ENCODE data around the gene VANGL2.

VANGL2 gene

DNA sequence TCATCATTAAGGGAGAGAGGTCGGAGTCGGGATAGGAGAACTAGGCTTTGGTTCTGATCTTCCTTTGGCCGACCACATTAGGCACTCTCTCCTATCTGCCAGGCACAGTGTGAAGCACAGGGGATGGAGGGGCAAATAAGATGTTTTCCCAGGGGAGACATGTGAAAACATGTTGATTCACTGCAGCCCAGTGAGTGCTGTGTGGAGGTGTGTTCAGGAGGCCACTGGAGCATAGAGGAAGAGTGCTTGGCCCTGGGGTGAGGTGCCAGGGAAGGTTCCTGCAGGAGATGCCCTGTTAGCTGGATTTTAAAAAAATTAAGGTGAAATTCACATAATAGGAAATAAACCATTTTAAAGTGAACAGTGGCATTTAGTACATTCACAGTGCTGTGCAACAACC lies 3.7 kb downstream of the VANGL2 start:
- H3K4me3 ChIP-seq (ENCODE audit: low read depth, low read length) = no peak overlapping the region
- H3K36me3 ChIP-seq (replicated peaks) = no peaks in the 10 kb centered on the region
- TF ChIP-seq, protein P1, sequence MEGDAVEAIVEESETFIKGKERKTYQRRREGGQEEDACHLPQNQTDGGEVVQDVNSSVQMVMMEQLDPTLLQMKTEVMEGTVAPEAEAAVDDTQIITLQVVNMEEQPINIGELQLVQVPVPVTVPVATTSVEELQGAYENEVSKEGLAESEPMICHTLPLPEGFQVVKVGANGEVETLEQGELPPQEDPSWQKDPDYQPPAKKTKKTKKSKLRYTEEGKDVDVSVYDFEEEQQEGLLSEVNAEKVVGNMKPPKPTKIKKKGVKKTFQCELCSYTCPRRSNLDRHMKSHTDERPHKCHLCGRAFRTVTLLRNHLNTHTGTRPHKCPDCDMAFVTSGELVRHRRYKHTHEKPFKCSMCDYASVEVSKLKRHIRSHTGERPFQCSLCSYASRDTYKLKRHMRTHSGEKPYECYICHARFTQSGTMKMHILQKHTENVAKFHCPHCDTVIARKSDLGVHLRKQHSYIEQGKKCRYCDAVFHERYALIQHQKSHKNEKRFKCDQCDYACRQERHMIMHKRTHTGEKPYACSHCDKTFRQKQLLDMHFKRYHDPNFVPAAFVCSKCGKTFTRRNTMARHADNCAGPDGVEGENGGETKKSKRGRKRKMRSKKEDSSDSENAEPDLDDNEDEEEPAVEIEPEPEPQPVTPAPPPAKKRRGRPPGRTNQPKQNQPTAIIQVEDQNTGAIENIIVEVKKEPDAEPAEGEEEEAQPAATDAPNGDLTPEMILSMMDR (IDR thresholded peaks at IDR 0.05; ENCODE audit: low read depth, low read length, missing control alignments) = no peak
- in situ Hi-C loops (cut with HindIII; ENCODE audit: low pct_ligation_motif_present, low sequenced_read_pairs) = no loop called here
- DNase-seq = no peak
- H3K27me3 ChIP-seq (replicated peaks) = peaks cover 18% of the 10 kb centered on the region
- no peak overlapping the region for H3K27ac ChIP-seq

DNA sequence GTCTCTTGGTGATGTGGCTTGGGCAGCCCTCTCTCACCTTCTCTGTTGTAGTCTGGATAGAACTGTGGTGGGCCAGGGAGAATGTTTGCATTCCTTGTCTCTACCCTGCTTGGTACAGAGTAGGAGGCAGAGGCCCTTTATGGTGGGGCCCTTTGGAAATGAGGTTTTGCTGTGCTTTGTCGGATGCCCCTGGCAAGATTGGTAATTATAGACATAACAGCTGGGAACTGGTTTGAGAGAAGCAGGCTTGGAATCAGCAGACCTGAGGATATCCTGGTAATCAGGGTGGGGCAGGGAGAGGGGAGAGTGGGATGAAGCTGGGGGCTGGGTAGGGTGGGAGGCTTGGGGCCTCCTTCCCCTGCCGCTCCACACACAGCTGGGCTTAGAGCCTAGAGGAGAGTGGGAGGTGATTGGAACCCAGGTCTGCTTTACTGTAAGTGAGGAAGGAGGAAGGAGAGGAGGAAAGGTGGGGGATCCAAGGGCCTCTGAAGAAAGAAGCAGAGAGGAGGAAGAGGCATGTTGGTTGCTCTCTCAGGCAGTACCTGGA lies 5.0 kb downstream of the VANGL2 start:
- no peak overlapping the region for H3K27ac ChIP-seq
- peaks cover 16% of the 10 kb centered on the region for H3K27me3 ChIP-seq (replicated peaks)

DNA sequence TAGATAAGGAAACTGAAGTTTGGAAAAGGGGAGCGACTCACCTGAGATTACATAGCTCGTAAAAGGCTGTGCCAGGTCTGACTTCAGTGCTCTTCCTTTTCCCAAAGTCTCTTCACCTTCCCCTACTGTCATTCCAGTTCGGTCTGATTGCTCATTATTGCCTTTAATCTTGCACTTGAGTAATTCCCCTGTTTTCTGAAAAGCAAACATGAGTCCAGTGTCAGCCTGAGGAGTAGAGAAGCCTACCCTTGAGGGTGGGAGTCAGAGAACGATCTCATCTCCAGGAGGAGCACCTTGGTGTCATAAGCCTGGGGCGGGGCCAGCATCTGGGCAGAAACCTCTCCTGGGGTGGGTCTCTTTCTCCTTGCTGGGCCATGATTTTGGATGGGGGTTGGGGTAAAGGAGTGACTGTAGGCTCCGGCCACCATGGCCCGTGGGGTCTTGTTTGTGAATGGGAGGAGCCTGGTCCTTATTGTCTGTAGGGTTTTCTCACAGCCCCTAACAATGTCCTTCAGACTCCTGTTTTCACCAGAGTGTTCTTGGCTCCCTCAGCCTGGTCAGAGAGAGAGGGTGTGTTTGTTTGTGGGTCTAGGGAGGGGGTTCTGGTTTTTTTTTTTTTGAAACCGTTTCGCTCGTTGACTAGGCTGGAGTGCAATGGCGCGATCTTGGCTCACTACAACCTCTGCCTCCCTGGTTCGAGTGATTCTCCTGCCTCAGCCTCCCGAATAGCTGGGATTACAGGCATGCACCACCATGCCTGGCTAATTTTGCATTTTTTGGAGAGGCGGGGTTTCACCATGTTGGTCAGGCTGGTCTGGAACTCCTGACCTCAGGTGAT lies 6.0 kb downstream of the VANGL2 start:
- no peak for DNase-seq
- H3K4me3 ChIP-seq (ENCODE audit: low read depth, low read length) = no peak overlapping the region
- H3K36me3 ChIP-seq (replicated peaks) = no peaks in the 10 kb centered on the region
- H3K27ac ChIP-seq = no peak overlapping the region
- peaks cover 11% of the 10 kb centered on the region for H3K27me3 ChIP-seq (replicated peaks)
- in situ Hi-C loops (cut with HindIII; ENCODE audit: low pct_ligation_motif_present, low sequenced_read_pairs) = no loop called here
- TF ChIP-seq, protein P1 (IDR thresholded peaks at IDR 0.05; ENCODE audit: low read depth, low read length, missing control alignments) = no peak

More for the DNA sequence above, 5.0 kb downstream of the VANGL2 start:
- no peak for DNase-seq
- TF ChIP-seq, protein P1 (IDR thresholded peaks at IDR 0.05; ENCODE audit: low read depth, low read length, missing control alignments) = no peak
- H3K36me3 ChIP-seq (replicated peaks) = no peaks in the 10 kb centered on the region
- H3K4me3 ChIP-seq (ENCODE audit: low read depth, low read length) = no peak overlapping the region
- in situ Hi-C loops (cut with HindIII; ENCODE audit: low pct_ligation_motif_present, low sequenced_read_pairs) = no loop called here

GRCh38 chr1:160407839-160408801 lies 7.8 kb downstream of the VANGL2 start:
- TF ChIP-seq, protein P1 (IDR thresholded peaks at IDR 0.05; ENCODE audit: low read depth, low read length, missing control alignments) = no peak
- DNase-seq = no peak
- no peak overlapping the region for H3K27ac ChIP-seq
- H3K36me3 ChIP-seq (replicated peaks) = no peaks in the 10 kb centered on the region
- H3K4me3 ChIP-seq (ENCODE audit: low read depth, low read length) = no peak overlapping the region
- in situ Hi-C loops (cut with HindIII; ENCODE audit: low pct_ligation_motif_present, low sequenced_read_pairs) = no loop called here
- H3K27me3 ChIP-seq (replicated peaks) = no peaks in the 10 kb centered on the region

DNA sequence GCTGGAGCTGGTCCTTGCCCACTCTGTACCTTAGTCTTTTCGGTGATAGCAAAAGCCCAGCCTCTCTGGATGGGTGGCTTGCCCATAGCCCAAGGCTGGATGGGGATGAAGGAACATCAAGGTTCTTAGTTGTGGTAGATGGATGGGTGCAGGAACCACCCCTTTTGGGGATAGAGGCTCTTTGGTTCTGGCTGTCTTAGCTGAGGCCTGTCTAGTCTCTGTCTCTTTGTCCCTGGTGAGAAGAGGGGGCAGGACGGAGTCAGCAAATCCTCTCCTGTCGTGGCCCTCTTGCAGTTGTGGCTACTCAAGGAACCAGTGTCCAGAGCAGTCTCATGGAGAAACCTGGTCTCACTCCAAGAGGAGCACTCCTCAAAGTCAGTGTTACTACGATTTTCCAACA lies 8.5 kb downstream of the VANGL2 start:
- TF ChIP-seq, protein P1 (IDR thresholded peaks at IDR 0.05; ENCODE audit: low read depth, low read length, missing control alignments) = no peak
- DNase-seq = no peak
- H3K27ac ChIP-seq = no peak overlapping the region
- H3K27me3 ChIP-seq (replicated peaks) = no peaks in the 10 kb centered on the region
- no peak overlapping the region for H3K4me3 ChIP-seq (ENCODE audit: low read depth, low read length)
- no peaks in the 10 kb centered on the region for H3K36me3 ChIP-seq (replicated peaks)
- in situ Hi-C loops (cut with HindIII; ENCODE audit: low pct_ligation_motif_present, low sequenced_read_pairs) = no loop called here
